ENCODE data around the gene SLAMF8.

The SLAMF8 gene

GRCh38 chr1:159821171-159821867 lies 5.4 kb upstream of the SLAMF8 start:
- DNase-seq (ENCODE audit: low read depth), result no peak

GRCh38 chr1:159823406-159823805 lies 3.3 kb upstream of the SLAMF8 start:
- DNase-seq (ENCODE audit: low read depth), result no peak

DNA sequence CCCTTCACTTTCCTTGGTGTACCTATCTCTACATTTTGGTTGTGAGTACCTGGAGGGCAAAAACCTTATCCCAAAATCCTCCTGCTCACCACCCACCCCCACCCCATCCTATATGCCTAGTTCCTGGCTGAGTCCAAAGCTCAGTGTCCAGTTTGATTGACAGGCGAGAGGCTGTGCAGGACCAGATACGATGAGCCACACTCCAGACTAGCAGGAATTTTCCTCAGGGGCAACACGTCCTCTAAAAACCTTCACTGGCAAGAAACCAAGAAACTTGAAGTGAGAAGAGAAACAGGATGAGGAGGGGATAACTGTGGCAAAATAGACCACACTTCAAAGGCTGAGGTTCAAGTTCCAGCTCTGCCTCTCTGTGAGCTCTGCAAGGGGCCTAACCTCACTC lies 1.1 kb upstream of the SLAMF8 start:
- DNase-seq (ENCODE audit: low read depth), result no peak

DNA sequence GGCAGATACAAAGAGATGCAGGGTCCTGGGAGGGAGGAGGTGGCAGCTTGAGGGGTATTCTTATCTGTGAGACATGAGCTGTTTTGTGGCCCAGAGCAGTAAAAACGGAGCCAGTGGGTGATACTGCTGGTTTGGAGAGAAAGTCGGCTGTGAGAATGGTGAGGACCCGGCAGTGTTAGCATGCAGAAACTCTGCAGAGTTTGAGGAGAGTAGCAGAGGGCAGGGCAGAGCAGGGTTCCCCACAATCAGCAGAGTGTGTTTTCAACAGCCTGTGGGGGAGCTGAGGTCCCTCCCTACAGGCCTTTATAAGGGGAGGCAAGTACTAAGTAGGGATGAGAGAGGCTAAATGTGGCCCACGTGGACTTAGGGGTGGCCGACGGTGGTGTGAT lies 423 bp downstream of the SLAMF8 start:
- DNase-seq (ENCODE audit: low read depth), result no peak

- no peak for DNase-seq (ENCODE audit: low read depth)
Measured at GRCh38 chr1:159827549-159827948, 876 bp downstream of the SLAMF8 start.

- no peak for DNase-seq (ENCODE audit: low read depth)
Measured at GRCh38 chr1:159828176-159828575, 1.5 kb downstream of the SLAMF8 start.

DNA sequence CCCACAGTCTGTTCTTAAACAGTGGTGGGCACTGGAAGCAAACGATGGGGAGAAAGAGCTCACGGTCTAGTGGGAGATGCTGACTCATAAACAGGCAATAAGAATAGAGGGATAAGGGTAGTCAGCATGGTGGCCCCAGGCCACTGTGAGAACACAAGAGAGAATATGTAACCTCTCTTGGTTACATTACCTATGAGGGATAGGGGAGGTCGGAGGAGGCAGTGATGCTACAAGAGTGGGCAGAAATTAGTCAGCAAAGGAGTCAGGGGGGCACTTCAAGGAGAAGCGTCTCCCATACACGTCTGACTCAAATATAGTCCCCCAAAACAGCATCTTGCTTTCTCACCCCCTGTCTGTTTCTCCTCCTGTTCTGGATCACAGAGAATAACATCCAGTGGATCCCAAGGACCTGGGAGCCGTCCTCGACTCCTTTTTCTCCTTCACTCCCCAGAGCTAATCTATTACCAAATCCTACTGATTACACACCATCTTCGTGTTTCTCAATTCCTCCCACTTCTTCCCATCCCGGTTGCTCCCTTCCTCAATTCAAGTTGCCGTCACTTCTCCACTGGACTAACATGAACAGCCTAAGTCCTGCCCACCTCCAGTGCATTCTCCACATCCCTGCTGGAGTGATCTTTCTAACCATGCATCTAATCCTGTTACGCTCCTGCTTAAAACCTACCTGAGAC lies 2.1 kb downstream of the SLAMF8 start:
- DNase-seq (ENCODE audit: low read depth), result no peak

DNA sequence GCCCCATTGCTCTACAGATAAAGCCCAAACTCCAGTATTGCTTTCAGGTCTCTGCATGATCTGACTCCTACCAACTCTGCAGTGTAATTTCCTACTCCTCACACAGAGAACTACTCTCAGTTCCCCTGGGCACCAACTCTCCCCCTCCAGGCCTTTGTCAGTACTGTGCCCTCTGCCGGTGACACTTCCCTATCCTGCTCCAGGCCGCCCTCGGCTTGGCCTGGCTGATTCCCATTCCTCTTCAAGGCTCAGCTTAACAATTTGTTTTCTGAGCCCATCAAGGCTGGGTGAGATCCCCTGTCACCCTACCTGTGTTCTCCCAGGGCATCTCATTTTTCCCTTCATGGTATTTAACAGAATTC lies 2.6 kb downstream of the SLAMF8 start:
- DNase-seq (ENCODE audit: low read depth), result no peak

DNA sequence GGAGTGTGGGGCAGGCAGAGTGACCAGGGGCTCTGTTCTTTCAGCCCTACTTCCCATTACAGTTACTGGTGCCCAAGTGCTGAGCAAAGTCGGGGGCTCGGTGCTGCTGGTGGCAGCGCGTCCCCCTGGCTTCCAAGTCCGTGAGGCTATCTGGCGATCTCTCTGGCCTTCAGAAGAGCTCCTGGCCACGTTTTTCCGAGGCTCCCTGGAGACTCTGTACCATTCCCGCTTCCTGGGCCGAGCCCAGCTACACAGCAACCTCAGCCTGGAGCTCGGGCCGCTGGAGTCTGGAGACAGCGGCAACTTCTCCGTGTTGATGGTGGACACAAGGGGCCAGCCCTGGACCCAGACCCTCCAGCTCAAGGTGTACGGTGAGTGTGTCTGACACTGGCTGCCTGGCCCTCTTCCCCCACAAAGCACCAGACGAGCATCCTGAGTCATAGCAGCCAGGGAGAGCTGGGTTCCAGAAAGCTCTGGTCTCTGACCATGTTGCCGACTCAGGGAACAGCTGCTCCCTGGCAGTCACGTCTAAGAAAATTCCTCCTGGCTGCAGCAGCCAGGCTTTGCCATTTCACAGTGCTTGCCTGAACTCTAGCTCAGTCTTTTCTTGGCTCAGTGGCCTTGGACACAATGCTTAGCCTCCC lies 3.3 kb downstream of the SLAMF8 start:
- no peak for DNase-seq (ENCODE audit: low read depth)

DNA sequence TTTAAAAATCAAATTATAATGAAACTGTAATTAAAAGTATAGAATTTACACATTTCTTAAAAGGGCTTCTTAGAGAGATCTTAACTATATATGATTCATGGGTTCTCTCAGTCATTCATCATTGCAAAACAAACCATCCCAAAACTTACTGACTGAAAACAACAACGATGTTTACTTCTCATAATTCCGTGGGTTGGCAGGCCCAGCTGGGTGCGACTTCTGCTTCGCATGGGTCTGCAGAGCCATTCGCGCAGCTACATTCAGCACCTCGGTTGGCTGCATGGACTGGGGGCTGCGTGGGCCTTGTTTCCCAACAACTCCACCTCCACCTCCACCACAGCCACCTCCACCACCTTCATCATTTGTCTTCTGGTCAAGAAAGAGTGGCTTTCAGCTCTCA lies 4.0 kb downstream of the SLAMF8 start:
- DNase-seq (ENCODE audit: low read depth), result no peak

DNA sequence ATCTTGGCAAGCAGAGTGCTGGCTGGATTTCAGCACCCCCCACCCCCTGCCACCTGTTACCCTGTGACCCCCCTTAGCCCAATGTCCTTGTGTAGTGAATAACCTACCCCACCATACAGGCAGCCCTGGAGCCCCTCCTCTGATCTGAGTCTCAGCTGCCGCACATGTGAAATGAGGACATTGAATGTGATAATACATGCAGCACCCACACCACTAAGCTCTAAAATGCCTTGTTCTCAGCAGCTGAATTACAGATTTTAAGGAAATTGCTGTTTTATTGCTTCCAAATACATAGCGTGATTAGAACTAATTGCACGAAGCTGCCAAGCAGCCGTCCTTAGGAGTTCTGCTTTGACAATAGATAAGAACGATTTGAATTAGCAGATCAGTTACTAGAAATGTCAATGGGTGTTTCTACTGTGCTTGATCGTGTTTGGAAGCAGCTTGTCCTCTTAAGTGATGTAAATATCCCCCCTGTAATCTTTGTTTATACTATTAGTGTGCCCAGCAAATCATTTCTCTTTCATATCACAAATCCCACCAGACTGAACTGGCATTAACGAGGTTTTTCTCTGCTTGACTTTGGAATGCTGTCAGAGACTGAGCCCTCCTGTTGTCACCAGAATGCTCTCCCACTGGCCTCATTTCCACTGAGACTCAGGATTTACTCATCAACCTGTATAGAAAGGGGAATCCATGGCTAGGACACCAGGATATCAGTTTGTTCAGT lies 4.9 kb downstream of the SLAMF8 start:
- DNase-seq (ENCODE audit: low read depth), result no peak

DNA sequence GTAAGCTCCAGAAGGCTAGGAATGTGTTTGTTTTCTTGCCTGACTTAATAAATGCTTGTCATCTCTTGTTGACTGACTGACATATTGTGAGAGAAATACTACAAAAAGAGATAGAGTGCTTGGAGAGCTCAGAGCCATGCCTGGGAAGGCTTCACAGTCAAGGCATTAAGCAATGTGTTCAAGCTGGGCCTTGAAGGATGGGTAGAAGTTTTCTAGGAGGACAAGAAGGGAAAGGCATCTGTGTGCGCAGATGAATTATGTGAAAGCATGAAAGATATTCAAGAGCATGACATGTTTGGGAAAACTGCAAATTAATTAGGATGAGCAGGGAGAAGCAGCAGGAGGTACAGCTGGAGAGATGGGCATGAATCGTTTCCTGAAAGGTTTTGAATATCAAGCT lies 5.6 kb downstream of the SLAMF8 start:
- no peak for DNase-seq (ENCODE audit: low read depth)

DNA sequence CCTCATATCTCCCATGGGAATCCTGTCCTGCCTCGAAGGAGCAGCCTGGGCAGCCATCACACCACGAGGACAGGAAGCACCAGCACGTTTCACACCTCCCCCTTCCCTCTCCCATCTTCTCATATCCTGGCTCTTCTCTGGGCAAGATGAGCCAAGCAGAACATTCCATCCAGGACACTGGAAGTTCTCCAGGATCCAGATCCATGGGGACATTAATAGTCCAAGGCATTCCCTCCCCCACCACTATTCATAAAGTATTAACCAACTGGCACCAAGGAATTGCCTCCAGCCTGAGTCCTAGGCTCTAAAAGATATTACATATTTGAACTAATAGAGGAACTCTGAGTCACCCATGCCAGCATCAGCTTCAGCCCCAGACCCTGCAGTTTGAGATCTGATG lies 8.7 kb downstream of the SLAMF8 start:
- DNase-seq (ENCODE audit: low read depth), result no peak

DNA sequence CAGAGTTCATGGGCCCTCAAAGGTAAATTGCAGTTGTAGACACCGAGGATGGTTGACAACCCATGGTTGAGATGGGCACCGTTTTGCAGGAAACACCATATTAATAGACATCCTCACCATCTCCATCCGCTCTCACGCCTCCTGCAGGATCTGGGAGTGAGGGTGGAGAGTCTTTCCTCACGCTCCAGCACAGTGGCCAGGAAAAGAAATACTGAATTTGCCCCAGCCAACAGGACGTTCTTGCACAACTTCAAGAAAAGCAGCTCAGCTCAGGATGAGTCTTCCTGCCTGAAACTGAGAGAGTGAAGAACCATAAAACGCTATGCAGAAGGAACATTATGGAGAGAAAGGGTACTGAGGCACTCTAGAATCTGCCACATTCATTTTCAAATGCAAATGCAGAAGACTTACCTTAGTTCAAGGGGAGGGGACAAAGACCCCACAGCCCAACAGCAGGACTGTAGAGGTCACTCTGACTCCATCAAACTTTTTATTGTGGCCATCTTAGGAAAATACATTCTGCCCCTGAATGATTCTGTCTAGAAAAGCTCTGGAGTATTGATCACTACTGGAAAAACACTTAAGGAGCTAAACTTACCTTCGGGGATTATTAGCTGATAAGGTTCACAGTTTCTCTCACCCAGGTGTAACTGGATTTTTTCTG lies 9.3 kb downstream of the SLAMF8 start:
- DNase-seq (ENCODE audit: low read depth), result no peak

DNA sequence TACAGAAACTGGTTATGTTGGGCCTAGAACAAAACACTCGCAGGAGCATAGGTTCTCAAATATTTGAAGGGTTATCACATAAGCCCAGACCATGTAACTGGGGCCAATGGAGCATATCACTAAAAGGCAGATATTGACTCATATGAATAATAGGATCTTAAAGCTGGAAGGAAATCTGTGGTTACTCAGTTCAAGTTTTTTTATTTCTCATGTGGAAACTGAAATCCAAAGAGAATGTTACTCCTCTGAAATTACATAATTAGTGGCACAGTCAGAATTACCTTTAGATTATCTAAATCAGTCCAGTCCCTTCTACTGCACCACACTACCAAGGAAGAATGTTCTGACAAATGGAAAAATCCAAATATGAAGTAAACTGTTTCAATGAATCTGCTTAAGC lies 12.0 kb downstream of the SLAMF8 start:
- DNase-seq (ENCODE audit: low read depth), result no peak

GRCh38 chr1:159839116-159839849 lies 12.6 kb downstream of the SLAMF8 start:
- no peak for DNase-seq (ENCODE audit: low read depth)

GRCh38 chr1:159841749-159842148 lies 15.1 kb downstream of the SLAMF8 start:
- DNase-seq (ENCODE audit: low read depth), result no peak

GRCh38 chr1:159843459-159843858 lies 16.8 kb downstream of the SLAMF8 start:
- no peak for DNase-seq (ENCODE audit: low read depth)

DNA sequence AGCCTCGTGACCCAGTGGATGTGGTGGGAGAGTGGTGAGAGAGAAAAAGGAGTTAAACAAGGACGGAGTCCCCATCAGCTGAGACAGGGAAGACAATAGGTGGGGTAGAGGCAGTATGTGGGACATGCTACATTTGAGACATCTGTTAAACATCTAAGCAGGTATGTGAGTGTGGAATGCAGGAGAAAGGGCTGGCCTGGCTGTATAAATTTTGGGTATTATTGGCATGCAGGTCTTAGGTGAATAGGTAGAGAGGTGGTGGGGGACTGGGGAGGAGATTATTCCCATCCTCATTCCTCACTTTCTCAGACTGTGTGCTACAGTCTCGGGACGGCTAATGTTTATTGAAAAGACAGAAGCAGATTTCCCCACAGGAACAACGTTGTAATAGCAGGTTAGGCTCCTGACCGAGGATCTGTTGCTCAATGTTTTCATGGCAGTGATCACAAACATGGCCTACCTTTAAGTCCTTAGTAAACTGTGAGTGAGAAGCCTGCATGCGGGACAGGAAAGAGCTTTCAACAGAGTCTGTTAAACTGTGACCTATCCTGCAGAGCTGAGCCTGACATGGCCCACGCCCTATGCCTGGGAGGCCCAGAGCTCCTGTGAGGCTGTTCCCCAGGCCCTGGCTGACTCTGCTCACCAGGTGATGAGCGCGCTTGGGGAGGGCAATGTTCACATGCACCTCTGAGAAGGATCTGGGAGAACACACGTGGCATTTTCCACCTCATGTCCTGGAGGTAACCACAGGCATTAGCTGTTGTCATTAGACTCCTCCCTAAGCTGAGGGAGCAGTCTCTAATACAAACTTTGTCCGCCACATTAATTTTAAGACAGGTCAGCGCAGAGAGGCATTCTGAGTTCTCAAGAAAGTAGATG lies 19.3 kb downstream of the SLAMF8 start:
- no peak for DNase-seq (ENCODE audit: low read depth)

DNA sequence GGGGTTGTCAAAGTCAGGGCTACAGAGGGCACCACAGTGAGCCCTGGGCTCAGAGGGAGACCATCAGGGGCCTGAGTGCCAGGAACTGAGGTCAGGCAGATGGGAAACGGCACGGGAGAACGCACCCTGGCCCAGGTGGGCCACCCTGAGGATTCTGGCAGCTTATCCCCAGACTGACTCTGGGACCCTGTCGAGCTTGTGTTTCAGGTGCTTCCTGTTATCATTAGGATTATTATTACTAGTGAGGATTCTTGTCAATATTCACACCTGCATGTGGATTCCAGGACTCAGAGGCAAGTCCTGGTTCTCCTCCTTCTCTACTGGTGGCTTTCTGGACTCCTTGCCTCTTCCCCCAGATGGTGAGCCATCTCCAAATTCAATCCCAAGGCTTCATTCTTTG lies 20.6 kb downstream of the SLAMF8 start:
- no peak for DNase-seq (ENCODE audit: low read depth)

GRCh38 chr1:159848326-159848725 lies 21.7 kb downstream of the SLAMF8 start:
- no peak for DNase-seq (ENCODE audit: low read depth)

All from HS-27A (cell line).